HG02571 (cell line): Measurements from ENCODE around the gene ZNF19.
"Not testable (repeated sequence)": the region's sequence is repeated elsewhere in the genome, so short reads cannot be mapped to it uniquely, and the experiment has no call there.

ENCODE experiments used
- ATAC-seq: cut with Tn5 transposase; IDR thresholded peaks from one replicate; pipeline ENCODE4 v1.9.1; 2021; ENCODE audit warnings: mild to moderate bottlenecking, moderate library complexity; ENCODE audit not compliant: unreplicated experiment

Gene ZNF19

GRCh38 chr16:71489122-71489521 is at the start of gene ZNF19:
Gene ZNF19, minus strand, starts transcription at chr16:71489324. Its CDS starts 7,210 bp downstream, at chr16:71482114.
- no peak for ATAC-seq

GRCh38 chr16:71537643-71538042 is 48.5 kb upstream of the ZNF19 start:
- peak; percentile 51 for ATAC-seq

GRCh38 chr16:71536752-71537499 is 47.8 kb upstream of the ZNF19 start:
- no peak for ATAC-seq

- no peak for ATAC-seq
These were observed 43.2 kb upstream of the ZNF19 start for GRCh38 chr16:71532366-71532765.

GRCh38 chr16:71528863-71529262 is 39.7 kb upstream of the ZNF19 start:
- ATAC-seq = no peak

GRCh38 chr16:71528257-71528656 is 39.1 kb upstream of the ZNF19 start:
- no peak for ATAC-seq

GRCh38 chr16:71526111-71526631 is 37.0 kb upstream of the ZNF19 start, which contains the start of gene CHST4:
Gene CHST4, plus strand, starts transcription at chr16:71526426. Its CDS starts 10,252 bp downstream, at chr16:71536678.
- ATAC-seq = no peak

- no peak for ATAC-seq
These were observed 35.7 kb upstream of the ZNF19 start for GRCh38 chr16:71524566-71525553.

- no peak for ATAC-seq
These were observed 31.4 kb upstream of the ZNF19 start for GRCh38 chr16:71520550-71520949.

GRCh38 chr16:71515026-71515425 is 25.9 kb upstream of the ZNF19 start:
- ATAC-seq = no peak

GRCh38 chr16:71514476-71514875 is 25.4 kb upstream of the ZNF19 start:
- no peak for ATAC-seq

GRCh38 chr16:71513302-71513701 is 24.2 kb upstream of the ZNF19 start:
- ATAC-seq = no peak

- ATAC-seq = no peak
These were observed 17.9 kb upstream of the ZNF19 start for GRCh38 chr16:71507061-71507460.

- ATAC-seq = no peak
These were observed 15.8 kb upstream of the ZNF19 start for GRCh38 chr16:71504901-71505300.

- not testable (repeated sequence) for ATAC-seq
These were observed 14.9 kb upstream of the ZNF19 start for GRCh38 chr16:71504051-71504450.

- ATAC-seq = no peak
These were observed 12.4 kb upstream of the ZNF19 start for GRCh38 chr16:71501547-71501946.

- ATAC-seq = no peak
These were observed 11.8 kb upstream of the ZNF19 start for GRCh38 chr16:71500964-71501363.

GRCh38 chr16:71499775-71500364 is 10.7 kb upstream of the ZNF19 start:
- ATAC-seq = no peak

GRCh38 chr16:71498031-71498430 is 8.9 kb upstream of the ZNF19 start:
- no peak for ATAC-seq

- no peak for ATAC-seq
These were observed 4.1 kb upstream of the ZNF19 start for GRCh38 chr16:71493213-71493612.

- ATAC-seq = no peak
These were observed 3.7 kb upstream of the ZNF19 start for GRCh38 chr16:71492786-71493185.
